Mesendoderm (in vitro differentiated cells): ENCODE measurements around the gene SSR4.

Source experiments
- DNase-seq: peaks from one replicate; pipeline ENCODE4 v3.0.0; 2013
- H2AK5ac ChIP-seq: 2 replicates; pipeline ENCODE4 v1.6.1; 2013; ENCODE audit warnings: low read length, inconsistent platforms
- H2BK120ac ChIP-seq: 2 replicates; pipeline ENCODE4 v1.6.1; 2013; ENCODE audit warnings: low read depth, mild to moderate bottlenecking, low read length, moderate library complexity, mixed read lengths
- H2BK15ac ChIP-seq: replicated peaks from 2 replicates; pipeline ENCODE4 v1.6.1; 2013; ENCODE audit warnings: low read depth, mild to moderate bottlenecking, moderate library complexity
- H2BK5ac ChIP-seq: 2 replicates; pipeline ENCODE4 v1.6.1; 2013; ENCODE audit warnings: low read length, inconsistent platforms
- H3K18ac ChIP-seq: 2 replicates; pipeline ENCODE4 v1.6.1; 2013; ENCODE audit warnings: mild to moderate bottlenecking, low read length, mixed read lengths
- H3K23ac ChIP-seq: one replicate; pipeline ENCODE4 v1.6.1; 2013; ENCODE audit warnings: low read length
- H3K27ac ChIP-seq: 2 replicates; pipeline ENCODE4 v1.5.1; 2013; ENCODE audit warnings: low read depth, mild to moderate bottlenecking, inconsistent platforms, low read length, moderate library complexity
- H3K27me3 ChIP-seq: 2 replicates; pipeline ENCODE4 v1.6.1; 2013; ENCODE audit warnings: low read length, control low read depth, mild to moderate bottlenecking, inconsistent platforms; ENCODE audit not compliant: insufficient read depth, poor library complexity
- H3K36me3 ChIP-seq: 2 replicates; pipeline ENCODE4 v1.6.1; 2013; ENCODE audit warnings: low read length, inconsistent platforms; ENCODE audit not compliant: control insufficient read depth, insufficient read depth
- H3K4ac ChIP-seq: one replicate; pipeline ENCODE4 v1.6.1; 2013; ENCODE audit warnings: low read depth, mild to moderate bottlenecking, low read length, moderate library complexity
- H3K4me1 ChIP-seq: 2 replicates; pipeline ENCODE4 v1.6.1; 2013; ENCODE audit warnings: low read depth, low read length, inconsistent platforms; ENCODE audit not compliant: control insufficient read depth
- H3K4me2 ChIP-seq: 2 replicates; pipeline ENCODE4 v1.6.1; 2013; ENCODE audit warnings: low read length
- H3K4me3 ChIP-seq: 2 replicates; pipeline ENCODE4 v1.5.1; 2013; ENCODE audit warnings: mild to moderate bottlenecking, low read length
- H3K56ac ChIP-seq: one replicate; pipeline ENCODE4 v1.6.1; 2013; ENCODE audit warnings: low read length
- H3K79me1 ChIP-seq: 2 replicates; pipeline ENCODE4 v1.6.1; 2013; ENCODE audit warnings: low read length, inconsistent platforms
- H3K79me2 ChIP-seq: 2 replicates; pipeline ENCODE4 v1.6.1; 2013; ENCODE audit warnings: mild to moderate bottlenecking, low read length; ENCODE audit not compliant: control insufficient read depth, insufficient read depth
- H3K9ac ChIP-seq: 2 replicates; pipeline ENCODE4 v1.6.1; 2013; ENCODE audit warnings: low read length, inconsistent platforms
- H4K5ac ChIP-seq: one replicate; pipeline ENCODE4 v1.6.1; 2013; ENCODE audit warnings: low read length
- H4K8ac ChIP-seq: one replicate; pipeline ENCODE4 v1.6.1; 2013; ENCODE audit warnings: low read depth, mild to moderate bottlenecking, control low read depth, low read length, moderate library complexity
- WGBS: extraction: QIAGEN DNeasy Blood & Tissue Kit; methylation state at CpG from one replicate; pipeline ENCODE4 v1.1.7; 2013; ENCODE audit warnings: low lambda C conversion rate, missing lambda C conversion rate; ENCODE audit not compliant: insufficient coverage; ENCODE audit errors: extremely low coverage; 5-methylcytosine and 5-hydroxymethylcytosine counted together

SSR4 gene

GRCh38 chrX:153803211-153804099, 9.0 kb downstream of the SSR4 start:
- Histone ChIP-seq H3K36me3 (no peaks in the 10 kb centered on the region), H2BK15ac (no peak overlapping the region), H3K4me2 (no peak overlapping the region), H3K4ac (no peak overlapping the region), H3K79me1 (no peaks in the 10 kb centered on the region), H3K56ac (no peak overlapping the region), H4K8ac (no peak overlapping the region), H2AK5ac (no peak overlapping the region), H3K27me3 (no peaks in the 10 kb centered on the region), H3K79me2 (no peaks in the 10 kb centered on the region), H2BK120ac (no peak overlapping the region), H3K18ac (no peak overlapping the region), H3K27ac (no peak overlapping the region), H3K9ac (no peak overlapping the region), H3K4me3 (no peak overlapping the region), H3K4me1 (no peaks in the 10 kb centered on the region), H4K5ac (no peak overlapping the region), H2BK5ac (no peak overlapping the region), H3K23ac (no peak overlapping the region)
- no peak for DNase-seq
- WGBS: no CpG with 5 or more reads among the region's 87 CpGs

GRCh38 chrX:153804100-153804595, 9.7 kb downstream of the SSR4 start:
- H3K27ac ChIP-seq: no peak overlapping the region
- no peak overlapping the region for H3K23ac ChIP-seq
- no peaks in the 10 kb centered on the region for H3K79me2 ChIP-seq
- H3K4ac ChIP-seq: no peak overlapping the region
- no peak overlapping the region for H3K18ac ChIP-seq
- H3K56ac ChIP-seq: no peak overlapping the region
- H3K9ac ChIP-seq: no peak overlapping the region
- no peak overlapping the region for H2AK5ac ChIP-seq
- H3K36me3 ChIP-seq: no peaks in the 10 kb centered on the region
- H2BK15ac ChIP-seq: no peak overlapping the region
- no peak for DNase-seq
- H2BK120ac ChIP-seq: no peak overlapping the region
- H3K4me3 ChIP-seq: no peak overlapping the region
- no peak overlapping the region for H2BK5ac ChIP-seq
- H4K8ac ChIP-seq: no peak overlapping the region
- WGBS: no CpG with 5 or more reads among the region's 34 CpGs
- no peak overlapping the region for H3K4me2 ChIP-seq
- no peak overlapping the region for H4K5ac ChIP-seq
- H3K79me1 ChIP-seq: no peaks in the 10 kb centered on the region
- H3K27me3 ChIP-seq: no peaks in the 10 kb centered on the region
- no peaks in the 10 kb centered on the region for H3K4me1 ChIP-seq

DNA sequence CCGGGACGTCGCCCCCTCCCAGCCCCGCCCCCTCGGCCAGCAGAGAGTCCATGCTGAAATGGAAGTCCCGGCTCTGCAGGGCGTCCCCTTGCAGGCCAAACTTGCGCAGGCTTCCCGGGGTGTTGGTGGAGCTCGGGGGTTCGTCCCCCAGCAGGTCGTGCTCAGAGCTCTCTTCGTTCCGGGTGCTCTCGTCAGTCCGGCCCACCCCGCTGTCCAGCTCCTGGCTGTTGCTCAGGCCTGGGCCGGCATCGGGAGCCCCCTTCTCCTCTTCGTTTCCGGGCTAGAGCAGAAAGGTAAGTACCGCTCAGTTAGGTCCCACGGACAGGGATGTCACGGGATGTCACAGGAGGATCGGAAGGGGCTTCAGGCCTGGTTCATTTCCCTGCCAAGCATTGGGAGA, 10.2 kb downstream of the SSR4 start:
- no peak overlapping the region for H2BK15ac ChIP-seq
- H3K36me3 ChIP-seq: no peaks in the 10 kb centered on the region
- H3K9ac ChIP-seq: no peak overlapping the region
- H2BK5ac ChIP-seq: no peak overlapping the region
- H3K4me1 ChIP-seq: no peaks in the 10 kb centered on the region
- H3K4me3 ChIP-seq: no peak overlapping the region
- no peak overlapping the region for H4K8ac ChIP-seq
- no peak overlapping the region for H4K5ac ChIP-seq
- no peak overlapping the region for H3K4ac ChIP-seq
- no peak overlapping the region for H3K23ac ChIP-seq
- no peak overlapping the region for H2AK5ac ChIP-seq
- H3K18ac ChIP-seq: no peak overlapping the region
- no peak overlapping the region for H2BK120ac ChIP-seq
- no peaks in the 10 kb centered on the region for H3K27me3 ChIP-seq
- no peak overlapping the region for H3K56ac ChIP-seq
- H3K79me1 ChIP-seq: no peaks in the 10 kb centered on the region
- H3K27ac ChIP-seq: no peak overlapping the region
- DNase-seq: no peak
- no peak overlapping the region for H3K4me2 ChIP-seq
- WGBS: no CpG with 5 or more reads among the region's 25 CpGs
- H3K79me2 ChIP-seq: no peaks in the 10 kb centered on the region

DNA sequence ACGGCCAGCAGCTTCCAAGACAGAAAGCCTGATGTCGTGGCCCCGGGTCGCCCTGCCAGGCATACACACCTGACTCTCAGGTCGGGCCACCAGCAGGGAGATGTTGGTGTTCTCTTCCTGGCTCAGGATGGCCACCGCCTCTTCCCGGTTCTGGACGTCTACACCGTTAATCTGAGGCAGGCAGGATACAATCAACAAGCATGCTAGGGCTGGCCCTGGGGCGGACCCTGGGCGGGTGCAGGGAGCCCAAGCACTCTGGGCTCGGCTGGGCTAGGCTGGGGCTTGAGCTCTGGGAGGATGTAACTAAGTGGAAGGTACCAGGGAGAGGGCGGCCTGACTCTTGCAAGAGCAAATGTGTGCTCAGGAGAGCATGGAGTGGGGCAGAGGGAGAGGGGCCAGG, 11.0 kb downstream of the SSR4 start:
- no peak overlapping the region for H2AK5ac ChIP-seq
- H3K4me1 ChIP-seq: no peaks in the 10 kb centered on the region
- no peak overlapping the region for H3K4me2 ChIP-seq
- no CpG with 5 or more reads among the region's 13 CpGs for WGBS
- no peaks in the 10 kb centered on the region for H3K27me3 ChIP-seq
- H3K4me3 ChIP-seq: no peak overlapping the region
- H3K23ac ChIP-seq: no peak overlapping the region
- H2BK5ac ChIP-seq: no peak overlapping the region
- no peaks in the 10 kb centered on the region for H3K36me3 ChIP-seq
- DNase-seq: no peak
- H2BK120ac ChIP-seq: no peak overlapping the region
- H2BK15ac ChIP-seq: no peak overlapping the region
- H3K79me1 ChIP-seq: no peaks in the 10 kb centered on the region
- H3K27ac ChIP-seq: no peak overlapping the region
- H3K18ac ChIP-seq: no peak overlapping the region
- peaks cover 2% of the 10 kb centered on the region for H3K79me2 ChIP-seq
- H3K4ac ChIP-seq: no peak overlapping the region
- no peak overlapping the region for H4K8ac ChIP-seq
- H4K5ac ChIP-seq: no peak overlapping the region
- H3K56ac ChIP-seq: no peak overlapping the region
- H3K9ac ChIP-seq: no peak overlapping the region

GRCh38 chrX:153806999-153807575, 12.6 kb downstream of the SSR4 start:
- no peak overlapping the region for H3K9ac ChIP-seq
- H4K5ac ChIP-seq: no peak overlapping the region
- no peak overlapping the region for H3K18ac ChIP-seq
- H3K79me1 ChIP-seq: no peaks in the 10 kb centered on the region
- H3K4me3 ChIP-seq: no peak overlapping the region
- no peaks in the 10 kb centered on the region for H3K36me3 ChIP-seq
- no peak overlapping the region for H3K27ac ChIP-seq
- H2BK15ac ChIP-seq: no peak overlapping the region
- DNase-seq: no peak
- H3K27me3 ChIP-seq: no peaks in the 10 kb centered on the region
- no peak overlapping the region for H3K4me2 ChIP-seq
- no peak overlapping the region for H3K4ac ChIP-seq
- H3K79me2 ChIP-seq: peaks cover 5% of the 10 kb centered on the region
- no peak overlapping the region for H3K23ac ChIP-seq
- no peaks in the 10 kb centered on the region for H3K4me1 ChIP-seq
- no peak overlapping the region for H4K8ac ChIP-seq
- no peak overlapping the region for H2AK5ac ChIP-seq
- no CpG with 5 or more reads among the region's 28 CpGs for WGBS
- no peak overlapping the region for H2BK120ac ChIP-seq
- H3K56ac ChIP-seq: no peak overlapping the region
- no peak overlapping the region for H2BK5ac ChIP-seq
